ENCODE results near the gene TGIF2.
"Not testable (repeated sequence)": the region's sequence is repeated elsewhere in the genome, so short reads cannot be mapped to it uniquely, and the experiment has no call there.

Gene TGIF2

GRCh38 chr20:36547186-36548005 is 26.0 kb upstream of the TGIF2 start:
- no peak for DNase-seq

- DNase-seq: no peak
These were observed 25.4 kb upstream of the TGIF2 start for GRCh38 chr20:36548006-36548315.

- no peak for DNase-seq
These were observed 24.4 kb upstream of the TGIF2 start for GRCh38 chr20:36548704-36549627.

GRCh38 chr20:36549628-36549941 is 23.8 kb upstream of the TGIF2 start:
- DNase-seq: no peak

GRCh38 chr20:36549942-36550789 is 23.2 kb upstream of the TGIF2 start:
- DNase-seq: no peak

- no peak for DNase-seq
These were observed 22.6 kb upstream of the TGIF2 start for GRCh38 chr20:36550790-36551299.

- DNase-seq: no peak
These were observed 18.1 kb upstream of the TGIF2 start for GRCh38 chr20:36555248-36555647.

GRCh38 chr20:36562724-36563123 is 10.7 kb upstream of the TGIF2 start:
- no peak for DNase-seq

- no peak for DNase-seq
These were observed 10.0 kb upstream of the TGIF2 start for GRCh38 chr20:36563374-36563773.

GRCh38 chr20:36564078-36564725 is 9.2 kb upstream of the TGIF2 start:
- DNase-seq: not testable (repeated sequence)

- not testable (repeated sequence) for DNase-seq
These were observed 8.7 kb upstream of the TGIF2 start for GRCh38 chr20:36564726-36565121.

GRCh38 chr20:36565520-36565919 is 7.9 kb upstream of the TGIF2 start:
- no peak for DNase-seq

- no peak for DNase-seq
These were observed 3.5 kb upstream of the TGIF2 start for GRCh38 chr20:36569847-36570429.

GRCh38 chr20:36571564-36572504 is 1.6 kb upstream of the TGIF2 start:
- DNase-seq: no peak

GRCh38 chr20:36572701-36573102 is 695 bp upstream of the TGIF2 start:
- DNase-seq: peak; percentile 60

GRCh38 chr20:36573798-36574365 is 485 bp downstream of the TGIF2 start:
- DNase-seq: no peak

GRCh38 chr20:36574366-36575135 is 1.2 kb downstream of the TGIF2 start:
- peak; percentile 35 for DNase-seq

- DNase-seq: no peak
These were observed 2.7 kb downstream of the TGIF2 start for GRCh38 chr20:36576081-36576445.

- no peak for DNase-seq
These were observed 5.1 kb downstream of the TGIF2 start for GRCh38 chr20:36578356-36579041.
